Measurements from ENCODE around the gene GLT8D1. TPM values are rescaled to one million over a fixed set of nuclear protein-coding genes. Genes with fewer than 3 reads are reported as not detected.

The GLT8D1 gene
- total RNA-seq, 2 donors from 2014 or later, result 54.4 to 72.2 TPM

GRCh38 chr3:52752045-52752660 lies 46.6 kb upstream of the GLT8D1 start:
- Histone ChIP-seq H3K27me3 (ENCODE audit: control insufficient read depth, insufficient read depth, low read length, poor library complexity, severe bottlenecking) (no peaks in the 10 kb centered on the region), H3K27ac (ENCODE audit: low read depth, low read length) (no peak overlapping the region), H3K4me3 (ENCODE audit: low read length) (no peak overlapping the region), H3K36me3 (ENCODE audit: control insufficient read depth, insufficient read depth, low read length) (peaks cover 69% of the 10 kb centered on the region), H3K4me1 (ENCODE audit: control insufficient read depth, insufficient read depth, low read length) (no peaks in the 10 kb centered on the region), H3K9ac (ENCODE audit: extremely low read depth, low read length, poor library complexity, severe bottlenecking) (no peak overlapping the region), H3K9me3 (ENCODE audit: control insufficient read depth, low read length) (no peaks in the 10 kb centered on the region)
- 95 to 100% methylated on average over 2 to 3 of the region's 3 CpGs for WGBS, 2 experiments (ENCODE audit: insufficient coverage in 1 of 2, insufficient read length in 1 of 2)
- no peak for TF ChIP-seq CTCF (conservative IDR thresholded peaks at IDR 0.05)
- Mint-ChIP-seq H3K27me3 (ENCODE audit: insufficient read depth) (no peaks in the 10 kb centered on the region), H3K9me3 (no peaks in the 10 kb centered on the region), H3K27ac (no peak overlapping the region), H3K4me1 (no peaks in the 10 kb centered on the region), H3K36me3 (ENCODE audit: low read depth) (peaks cover 69% of the 10 kb centered on the region), H3K4me3 (no peak overlapping the region)
- no peak for DNase-seq

- Histone ChIP-seq H3K9ac (ENCODE audit: extremely low read depth, low read length, poor library complexity, severe bottlenecking) (no peak overlapping the region), H3K4me3 (ENCODE audit: low read length) (no peak overlapping the region), H3K36me3 (ENCODE audit: control insufficient read depth, insufficient read depth, low read length) (peaks cover 86% of the 10 kb centered on the region), H3K27me3 (ENCODE audit: control insufficient read depth, insufficient read depth, low read length, poor library complexity, severe bottlenecking) (no peaks in the 10 kb centered on the region), H3K27ac (ENCODE audit: low read depth, low read length) (no peak overlapping the region), H3K9me3 (ENCODE audit: control insufficient read depth, low read length) (peaks cover 7% of the 10 kb centered on the region), H3K4me1 (ENCODE audit: control insufficient read depth, insufficient read depth, low read length) (no peaks in the 10 kb centered on the region)
- WGBS, 2 experiments (ENCODE audit: insufficient coverage in 1 of 2, insufficient read length in 1 of 2), result 89 to 96% methylated on average over 1 to 2 of the region's 2 CpGs
- Mint-ChIP-seq H3K4me1 (no peaks in the 10 kb centered on the region), H3K36me3 (ENCODE audit: low read depth) (peaks cover 72% of the 10 kb centered on the region), H3K4me3 (no peak overlapping the region), H3K9me3 (no peaks in the 10 kb centered on the region), H3K27me3 (ENCODE audit: insufficient read depth) (no peaks in the 10 kb centered on the region), H3K27ac (no peak overlapping the region)
- TF ChIP-seq CTCF (conservative IDR thresholded peaks at IDR 0.05), result no peak
- DNase-seq, result no peak
Observed at GRCh38 chr3:52743721-52744120, 38.1 kb upstream of the GLT8D1 start.

- no peaks in the 10 kb centered on the region for H3K4me1 ChIP-seq (ENCODE audit: control insufficient read depth, insufficient read depth, low read length)
- H3K36me3 ChIP-seq (ENCODE audit: control insufficient read depth, insufficient read depth, low read length), result peaks cover 85% of the 10 kb centered on the region
- no peaks in the 10 kb centered on the region for H3K9me3 Mint-ChIP-seq
- 95 to 100% methylated on average over 5 of the region's 5 CpGs for WGBS, 2 experiments (ENCODE audit: insufficient coverage in 1 of 2, insufficient read length in 1 of 2)
- H3K4me3 Mint-ChIP-seq, result no peak overlapping the region
- no peak overlapping the region for H3K4me3 ChIP-seq (ENCODE audit: low read length)
- TF ChIP-seq CTCF (conservative IDR thresholded peaks at IDR 0.05), result no peak
- peaks cover 71% of the 10 kb centered on the region for H3K36me3 Mint-ChIP-seq (ENCODE audit: low read depth)
- DNase-seq, result no peak
- H3K4me1 Mint-ChIP-seq, result no peaks in the 10 kb centered on the region
- no peak overlapping the region for H3K27ac Mint-ChIP-seq
- no peaks in the 10 kb centered on the region for H3K27me3 ChIP-seq (ENCODE audit: control insufficient read depth, insufficient read depth, low read length, poor library complexity, severe bottlenecking)
- H3K9ac ChIP-seq (ENCODE audit: extremely low read depth, low read length, poor library complexity, severe bottlenecking), result no peak overlapping the region
- H3K9me3 ChIP-seq (ENCODE audit: control insufficient read depth, low read length), result peaks cover 7% of the 10 kb centered on the region
- H3K27me3 Mint-ChIP-seq (ENCODE audit: insufficient read depth), result no peaks in the 10 kb centered on the region
- no peak overlapping the region for H3K27ac ChIP-seq (ENCODE audit: low read depth, low read length)
Observed at GRCh38 chr3:52743152-52743551, 37.6 kb upstream of the GLT8D1 start.
